Stimulated activated naive CD8-positive, alpha-beta T cell treated with anti-CD3 and anti-CD28 coated beads, Interleukin-15, Interleukin-2, amounts not matched to agents 100 U/mL and 50 U/mL, for 24 hours (primary cell): Measurements from ENCODE around the gene OXSR1.
A peak's percentile ranks its signal among the peaks of the same experiment; 100 is the strongest.
"Not testable (repeated sequence)": the region's sequence is repeated elsewhere in the genome, so short reads cannot be mapped to it uniquely, and the experiment has no call there.

ENCODE experiments used
- ATAC-seq: fragments of 150-1000 bp; cut with Tn5 transposase; one replicate; pipeline ENCODE4 v1.10.0; 2021
- DNase-seq: peaks from one replicate; pipeline ENCODE4 v3.0.0; 2021

The OXSR1 gene

DNA sequence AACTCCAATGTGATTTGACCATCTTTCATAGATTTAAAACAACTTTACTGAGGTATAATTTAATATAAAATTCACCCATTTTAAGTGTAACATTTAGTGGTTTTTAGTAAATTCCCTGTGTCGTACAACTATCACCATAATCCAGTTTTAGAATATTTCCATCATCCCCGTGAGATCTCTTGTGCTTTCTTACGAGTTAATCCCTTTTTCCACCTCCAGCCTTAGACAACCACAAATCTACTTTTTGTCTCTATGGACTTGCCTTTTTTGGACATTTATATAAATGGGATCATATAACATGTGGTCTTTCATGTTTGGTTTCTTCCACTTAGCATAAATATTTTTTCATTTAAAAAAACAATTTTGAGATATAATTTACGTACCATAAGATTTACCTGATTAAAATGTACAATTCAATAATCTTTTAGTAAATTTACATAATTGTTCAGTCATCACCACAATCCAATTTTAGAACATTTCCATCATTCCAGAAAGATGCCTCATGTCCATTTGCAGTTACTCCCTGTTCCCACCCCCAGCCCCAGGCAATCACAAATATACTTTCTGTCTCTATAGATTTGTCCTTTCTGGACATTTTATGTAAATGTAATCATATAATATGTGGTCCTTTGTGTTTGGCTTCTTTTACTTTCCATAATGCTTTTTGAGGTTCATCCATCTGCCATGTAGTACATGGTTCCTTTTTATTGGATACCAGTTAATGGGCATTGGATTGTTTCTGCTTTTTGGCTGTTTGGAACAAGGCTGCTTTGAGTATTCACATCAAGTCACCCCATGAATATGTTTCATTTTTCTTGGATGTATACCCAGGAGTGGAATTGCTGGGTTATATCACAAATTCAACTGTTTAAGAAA lies 3.1 kb downstream of the OXSR1 start:
- DNase-seq (no peak), ATAC-seq (no peak)

DNA sequence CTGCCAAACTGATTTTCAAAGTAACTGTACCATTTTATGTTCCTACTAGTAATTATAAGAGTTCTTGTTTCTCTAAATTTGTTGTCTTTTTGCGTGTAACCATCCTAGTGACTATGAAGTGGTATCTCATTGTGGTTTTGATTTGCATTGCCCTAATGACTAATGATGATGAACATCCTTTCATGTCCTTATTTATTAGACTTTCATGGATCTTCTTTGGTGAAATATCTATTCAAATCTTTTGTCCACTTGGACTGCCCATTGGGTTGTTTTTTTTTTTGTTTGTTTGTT lies 3.6 kb downstream of the OXSR1 start:
- ATAC-seq (no peak), DNase-seq (no peak)

DNA sequence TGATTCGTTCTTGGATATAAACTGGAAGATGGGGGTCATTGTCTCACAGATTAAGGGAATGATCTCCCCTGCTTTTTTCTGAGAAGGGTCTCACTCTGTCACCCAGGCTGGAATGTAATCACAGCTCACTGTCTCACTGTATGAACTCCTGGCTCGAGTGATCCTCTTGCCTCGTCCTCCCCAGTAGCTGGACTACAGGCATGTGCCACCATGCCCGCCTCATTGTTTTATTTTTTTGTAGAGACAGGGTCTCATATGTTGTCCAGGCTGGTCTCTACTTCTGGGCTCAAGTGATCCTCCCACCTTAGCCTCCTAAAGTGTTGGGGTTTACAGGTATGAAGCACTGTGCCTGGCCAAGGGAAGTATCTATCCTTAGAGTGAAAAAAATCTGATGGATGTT lies 5.4 kb downstream of the OXSR1 start:
- ATAC-seq (no peak), DNase-seq (no peak)

DNA sequence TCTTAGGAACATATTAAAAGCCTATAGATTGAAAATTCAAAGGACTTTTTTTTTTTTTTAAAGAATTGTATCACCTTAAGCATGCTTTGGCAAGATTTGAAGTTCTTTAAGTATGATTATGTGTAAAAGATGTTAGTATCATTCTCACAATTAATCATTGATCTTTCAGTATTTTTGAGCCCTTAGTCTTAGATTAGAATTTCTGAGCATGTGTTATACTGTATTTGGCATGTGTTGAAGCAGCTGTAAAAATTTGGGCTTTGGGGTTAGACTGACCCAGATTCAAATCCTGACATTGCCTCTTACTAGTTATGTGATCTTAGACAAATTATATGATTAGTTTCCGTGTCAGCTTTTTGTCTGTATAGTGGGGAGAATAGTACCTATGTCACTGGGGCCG lies 6.3 kb downstream of the OXSR1 start:
- no peak for DNase-seq
- ATAC-seq, result no peak

DNA sequence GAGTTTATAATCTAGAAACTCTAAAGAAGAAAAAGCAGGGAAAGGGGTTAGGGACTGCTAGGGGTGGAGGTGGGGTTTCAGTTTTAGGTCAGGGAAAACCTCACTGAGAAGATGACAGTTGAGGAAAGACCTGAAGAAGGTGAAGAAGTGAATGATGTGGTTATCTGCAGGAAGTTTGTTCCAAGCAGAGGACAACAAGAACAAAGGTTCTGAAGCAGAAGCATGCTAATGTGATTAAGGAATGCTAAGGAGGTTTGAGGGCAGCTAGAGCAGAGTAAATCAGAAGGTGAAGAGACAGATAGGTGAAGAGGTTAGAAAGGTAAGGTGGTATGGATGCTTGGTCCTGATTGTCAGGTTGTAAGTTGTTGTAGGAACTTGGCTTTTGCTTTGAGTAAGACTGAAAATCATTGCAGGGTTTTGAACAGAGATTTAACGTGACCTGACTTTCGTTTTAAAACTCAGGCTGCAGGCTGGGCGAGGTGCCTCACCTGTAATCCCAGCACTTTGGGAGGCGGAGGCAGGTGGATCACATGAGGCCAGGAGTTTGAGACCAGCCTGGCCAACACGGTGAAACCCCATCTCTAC lies 8.6 kb downstream of the OXSR1 start:
- DNase-seq (no peak), ATAC-seq (no peak)

DNA sequence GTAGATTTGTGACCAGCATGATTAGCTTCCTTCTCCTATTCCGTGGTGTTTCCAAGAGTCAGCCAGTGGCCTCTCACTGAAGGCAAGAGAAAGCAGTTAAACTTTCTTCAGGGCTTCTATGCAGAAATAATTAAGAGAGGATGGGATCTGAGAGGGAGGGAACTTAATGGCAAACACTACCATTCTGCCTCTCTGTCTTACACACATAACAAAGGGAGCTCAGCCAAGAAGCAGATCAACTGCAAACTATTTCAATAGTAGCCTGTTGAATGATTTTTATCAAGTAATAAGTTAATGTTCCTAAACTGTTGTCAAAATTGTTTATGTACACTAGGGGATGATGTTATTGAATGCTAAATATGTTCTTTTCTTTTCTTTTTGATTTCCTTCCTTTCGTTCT lies 11.8 kb downstream of the OXSR1 start:
- DNase-seq, result no peak
- ATAC-seq, result no peak

DNA sequence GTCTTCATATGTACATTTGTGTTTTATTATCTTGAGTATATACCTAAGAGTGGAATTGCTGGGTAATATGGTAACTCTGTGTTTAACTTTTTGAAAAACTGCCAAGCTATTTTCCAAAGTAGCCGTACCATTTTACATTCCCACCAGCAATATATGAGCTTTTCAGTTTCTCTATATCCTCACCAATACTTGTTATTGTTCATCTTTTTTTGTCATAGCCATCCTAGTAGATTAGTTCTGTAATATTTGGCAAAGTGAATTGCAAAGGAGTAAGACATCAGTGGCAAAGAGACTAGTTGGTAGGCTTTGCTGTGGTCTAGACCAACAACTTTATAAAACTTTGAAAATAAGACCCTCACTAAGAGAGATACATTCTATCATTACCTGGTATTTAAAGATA lies 21.4 kb downstream of the OXSR1 start:
- no peak for ATAC-seq
- DNase-seq, result no peak

DNA sequence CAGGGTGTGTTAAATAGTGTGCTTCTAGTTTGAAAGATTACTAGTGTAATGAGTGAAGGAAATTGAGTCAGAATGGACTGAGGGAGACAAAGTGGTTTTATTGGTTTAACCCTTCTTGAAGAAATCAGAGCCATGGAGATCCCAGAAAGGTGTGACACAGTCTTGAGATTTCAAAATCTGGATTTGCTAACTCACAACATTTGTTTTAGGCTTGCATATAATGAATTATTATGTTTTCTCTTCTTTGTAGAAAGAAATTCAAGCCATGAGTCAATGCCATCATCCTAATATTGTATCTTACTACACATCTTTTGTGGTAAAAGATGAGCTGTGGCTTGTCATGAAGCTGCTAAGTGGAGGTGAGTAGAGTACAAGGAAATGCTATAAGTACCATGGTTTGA lies 25.1 kb downstream of the OXSR1 start:
- no peak for DNase-seq
- ATAC-seq, result peak; percentile 65

DNA sequence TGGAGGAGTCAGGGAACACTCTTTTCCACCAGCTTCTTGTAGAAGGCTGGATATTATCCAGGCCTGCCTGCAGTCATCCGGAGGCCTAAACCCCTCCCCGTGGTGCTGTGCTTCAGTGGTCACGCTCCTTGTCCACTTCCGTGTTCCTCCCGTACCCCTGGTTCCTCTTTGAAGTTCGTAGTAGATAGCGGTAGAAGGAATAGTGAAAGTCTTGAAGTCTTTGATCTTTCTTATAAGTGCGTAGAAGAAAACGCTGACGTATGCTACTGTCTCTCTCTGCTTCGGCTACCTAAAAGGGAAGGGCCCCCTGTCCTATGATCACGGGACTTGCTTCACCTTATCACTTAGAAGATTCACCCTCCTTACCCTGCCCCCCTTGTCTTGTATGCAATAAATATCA lies 37.6 kb downstream of the OXSR1 start:
- not testable (repeated sequence) for DNase-seq, ATAC-seq

DNA sequence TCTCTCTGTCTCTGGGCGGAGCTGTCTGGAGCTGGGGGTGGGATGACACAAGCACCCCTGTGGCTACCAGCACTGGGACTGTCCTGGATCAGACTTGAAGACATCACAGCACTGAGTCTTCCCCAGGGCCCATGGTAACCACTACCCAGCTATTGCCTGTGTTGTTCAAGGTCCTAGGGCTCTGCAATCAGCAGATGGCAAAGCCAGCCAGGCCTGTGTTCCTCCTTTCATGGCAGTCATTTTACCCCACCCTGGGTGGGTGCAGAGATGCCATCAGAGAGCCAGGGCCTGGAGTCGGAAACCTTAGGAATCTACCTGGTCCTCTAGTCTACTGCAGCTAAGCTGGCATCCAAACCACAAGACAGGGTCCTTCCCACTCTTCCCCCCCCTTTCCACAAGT lies 38.4 kb downstream of the OXSR1 start:
- no peak for ATAC-seq

DNA sequence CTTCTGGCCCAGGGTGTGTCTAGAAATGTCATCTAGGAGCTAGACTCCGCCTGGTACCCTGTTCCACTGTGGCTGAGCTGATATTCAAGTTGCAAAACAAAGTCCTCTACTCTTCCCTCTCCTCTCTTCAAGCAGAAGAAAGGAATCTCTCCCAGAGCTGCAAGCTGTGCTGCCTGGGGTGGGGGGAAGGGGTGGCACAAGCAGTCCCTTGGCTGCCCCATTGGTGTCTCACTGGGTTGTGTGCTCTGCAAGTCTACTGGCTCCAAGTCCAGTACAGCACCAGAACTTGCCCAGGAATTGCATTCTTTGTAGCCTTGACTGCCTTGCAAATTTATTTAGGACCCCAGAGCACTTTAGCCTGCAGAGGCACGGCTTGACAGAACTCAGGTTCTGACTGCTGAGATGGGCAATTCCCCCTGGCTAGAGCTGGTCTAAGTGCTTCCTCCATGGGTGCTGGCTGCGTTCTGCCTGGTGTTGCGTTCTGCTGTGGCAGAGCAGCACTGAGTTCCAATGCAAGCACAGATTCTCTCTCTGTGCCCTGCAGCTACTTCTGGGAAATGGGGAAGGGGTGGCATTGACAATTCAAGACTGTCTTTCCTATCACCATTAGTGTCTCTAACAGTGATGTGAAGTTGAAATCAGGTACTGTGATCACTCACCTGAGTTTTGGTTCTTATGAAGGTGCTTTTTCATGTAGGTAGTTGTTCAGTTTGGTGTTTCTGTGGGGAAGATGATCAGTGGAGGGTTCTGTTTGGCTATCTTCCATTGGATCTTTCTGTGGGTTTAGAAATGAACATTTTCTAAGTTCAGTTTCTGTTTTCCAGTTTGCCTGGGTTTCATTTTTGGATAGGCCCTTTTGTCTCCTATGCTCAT lies 39.5 kb downstream of the OXSR1 start:
- ATAC-seq (peak; percentile 16), DNase-seq (no peak)

More for the DNA sequence above, 38.4 kb downstream of the OXSR1 start:
- no peak for DNase-seq

DNA sequence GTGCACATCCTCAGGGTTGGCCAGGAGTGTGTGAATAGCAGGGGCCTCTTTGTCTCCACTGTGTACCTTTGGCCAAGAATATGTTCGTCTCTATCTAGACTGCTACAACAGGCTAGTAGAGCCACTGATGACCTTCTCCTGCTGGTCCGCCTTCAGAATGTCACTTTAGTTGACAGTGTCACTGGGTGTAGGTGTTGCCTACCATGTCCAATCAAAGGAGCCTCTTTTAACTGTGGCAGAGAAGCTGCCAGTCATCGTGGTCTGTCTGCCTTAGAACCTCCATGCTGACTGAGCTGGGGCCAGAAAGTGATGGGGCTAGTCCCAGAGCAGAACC lies 40.1 kb downstream of the OXSR1 start:
- ATAC-seq (peak; percentile 80), DNase-seq (peak; percentile 30)

DNA sequence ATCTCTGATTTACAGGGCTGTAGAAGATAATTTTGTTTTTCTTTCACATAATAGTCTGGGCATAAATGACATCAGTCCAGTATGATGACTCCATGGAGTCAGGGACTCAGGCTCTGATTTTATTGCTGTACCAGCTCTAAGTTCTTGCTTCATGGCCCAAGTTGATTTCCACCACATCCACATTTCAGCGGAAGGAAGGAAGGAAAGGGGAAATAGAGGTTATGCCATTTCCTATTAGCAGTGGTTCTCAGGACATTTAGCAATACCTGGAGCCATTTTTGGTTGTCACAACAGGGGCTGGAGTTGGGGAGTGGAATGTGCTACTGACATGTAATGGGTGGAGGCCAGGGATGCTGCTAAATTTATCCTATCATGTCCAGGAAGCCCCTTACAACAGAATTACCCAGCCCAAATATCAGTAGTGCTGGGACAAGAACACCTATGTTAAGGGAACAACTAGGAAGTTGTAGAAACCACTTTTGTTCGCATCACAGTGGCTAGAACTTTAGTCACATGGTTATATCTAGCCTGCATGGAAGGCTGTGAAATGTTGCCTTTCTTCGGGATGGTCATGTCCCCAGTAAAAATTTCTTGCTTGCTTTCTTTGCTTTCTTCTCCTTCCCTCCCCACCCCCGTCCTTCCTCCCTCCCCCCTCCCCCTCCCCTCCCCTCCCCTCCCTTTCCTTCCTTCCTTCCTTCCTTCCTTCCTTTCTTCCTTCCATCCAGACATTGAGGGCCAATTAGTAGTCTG lies 42.1 kb downstream of the OXSR1 start:
- no peak for ATAC-seq
- DNase-seq, result no peak

DNA sequence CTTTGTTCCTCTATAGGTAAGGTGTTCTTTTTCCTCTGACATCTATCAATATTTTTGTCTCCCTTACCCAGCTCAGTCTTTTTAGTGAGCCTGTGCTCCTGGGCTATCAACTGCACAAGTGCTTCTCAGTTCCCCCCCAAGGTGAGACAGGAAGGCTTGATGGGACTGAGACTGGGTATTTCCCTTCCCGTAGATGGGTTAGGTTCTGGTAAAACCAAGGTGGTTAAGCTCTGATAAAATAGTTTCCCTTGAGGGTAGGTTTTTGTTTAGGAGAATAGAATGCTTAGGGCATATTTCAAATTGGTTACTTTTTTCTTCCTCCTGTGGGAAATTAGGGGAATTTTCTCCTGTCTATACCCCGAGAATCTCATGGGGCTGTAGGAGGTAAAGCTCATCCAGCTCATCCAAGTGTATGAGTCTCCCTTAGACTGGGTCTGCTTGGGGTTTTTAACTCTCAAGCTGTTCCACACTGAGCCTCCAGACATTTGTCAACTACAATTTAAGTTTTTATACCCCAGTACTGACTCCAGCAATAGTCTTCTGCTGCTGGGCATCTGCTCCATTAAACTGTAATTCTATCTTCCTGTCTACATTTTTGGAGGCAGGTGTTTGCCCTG lies 44.9 kb downstream of the OXSR1 start:
- ATAC-seq (peak; percentile 79), DNase-seq (no peak)

DNA sequence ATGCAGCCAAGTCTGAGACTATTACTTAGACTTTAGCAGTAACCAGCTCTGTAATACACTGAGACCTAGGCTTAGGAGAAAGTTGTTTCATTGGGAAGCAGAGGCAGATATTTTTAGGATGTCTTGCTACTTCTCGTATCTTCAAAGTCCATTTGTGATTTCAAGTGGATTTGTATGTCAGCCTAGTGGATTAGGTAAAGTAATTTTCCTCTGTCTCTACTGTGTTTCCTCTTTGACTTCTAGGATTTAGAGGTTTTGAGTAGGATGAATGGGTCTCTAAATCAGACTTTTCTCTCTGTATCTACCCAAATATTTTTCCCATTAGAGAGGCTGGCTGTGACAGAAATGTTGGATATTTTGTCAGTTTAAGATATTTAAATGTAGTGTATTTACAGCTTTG lies 46.8 kb downstream of the OXSR1 start:
- ATAC-seq (no peak), DNase-seq (no peak)

DNA sequence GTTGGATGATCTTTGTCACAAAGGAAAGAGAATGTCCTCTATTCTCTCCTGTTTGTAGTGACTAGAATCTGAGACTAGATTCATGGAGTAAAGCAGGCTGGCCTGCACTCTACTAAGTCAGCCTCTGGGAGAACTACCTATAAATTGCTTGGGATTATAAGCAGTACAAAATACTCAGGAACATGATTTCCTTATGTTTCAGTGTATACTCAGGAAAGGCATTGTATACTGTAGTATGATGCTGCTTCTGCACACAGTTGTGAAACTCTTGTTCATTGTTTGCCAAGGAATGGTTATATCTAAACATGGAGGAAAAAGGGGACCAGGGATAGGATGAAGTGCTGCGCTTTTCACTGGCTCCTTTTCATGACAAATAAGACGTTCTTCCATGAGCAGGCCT lies 49.2 kb downstream of the OXSR1 start:
- ATAC-seq (no peak), DNase-seq (no peak)

DNA sequence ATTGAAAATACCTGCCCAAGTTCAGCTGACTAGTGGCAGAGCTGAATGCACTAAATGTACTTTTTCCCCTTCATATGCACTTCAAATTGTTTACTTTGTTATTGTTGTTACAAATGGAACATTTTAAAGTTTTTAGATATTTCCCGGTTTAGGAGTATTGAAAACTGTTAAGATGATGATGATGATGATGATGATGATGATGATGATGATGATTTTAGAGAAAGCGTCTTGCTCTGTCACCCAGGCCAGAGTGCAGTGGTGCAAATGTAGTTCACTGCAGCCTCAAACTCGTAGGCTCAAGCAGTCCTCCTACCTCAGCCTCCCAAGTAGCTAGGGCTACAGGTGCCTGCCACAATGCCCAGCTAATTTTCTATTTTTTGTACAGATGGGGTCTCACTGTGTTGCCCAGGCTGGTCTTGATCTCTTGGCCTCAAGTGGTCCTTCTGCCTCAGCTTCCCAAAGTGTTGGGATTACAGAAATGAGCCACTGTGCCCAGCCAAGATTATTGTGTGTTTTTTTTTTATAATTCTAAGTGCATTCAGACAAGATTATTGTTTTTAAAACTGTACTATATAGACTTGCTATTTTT lies 54.4 kb downstream of the OXSR1 start:
- ATAC-seq (no peak), DNase-seq (no peak)

DNA sequence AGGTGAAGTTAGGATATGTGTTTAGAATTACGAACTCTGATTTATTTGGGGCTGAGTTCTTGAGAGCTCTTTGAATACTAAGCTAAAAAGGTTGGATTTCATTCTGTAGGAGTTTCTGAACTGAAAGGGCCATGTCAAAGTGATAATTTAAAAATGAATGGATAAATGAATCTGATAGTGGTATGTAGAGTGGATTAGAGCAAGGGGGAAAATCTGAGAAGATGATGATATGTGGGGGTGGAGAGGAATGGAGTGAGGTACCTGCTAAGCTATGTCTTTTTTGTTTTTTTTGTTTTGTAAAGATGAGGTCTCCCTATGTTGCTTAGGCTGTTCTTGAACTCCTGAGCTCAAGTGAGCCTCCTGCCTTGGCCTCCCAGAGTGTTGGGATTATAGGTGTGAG lies 55.7 kb downstream of the OXSR1 start:
- DNase-seq (no peak), ATAC-seq (no peak)

DNA sequence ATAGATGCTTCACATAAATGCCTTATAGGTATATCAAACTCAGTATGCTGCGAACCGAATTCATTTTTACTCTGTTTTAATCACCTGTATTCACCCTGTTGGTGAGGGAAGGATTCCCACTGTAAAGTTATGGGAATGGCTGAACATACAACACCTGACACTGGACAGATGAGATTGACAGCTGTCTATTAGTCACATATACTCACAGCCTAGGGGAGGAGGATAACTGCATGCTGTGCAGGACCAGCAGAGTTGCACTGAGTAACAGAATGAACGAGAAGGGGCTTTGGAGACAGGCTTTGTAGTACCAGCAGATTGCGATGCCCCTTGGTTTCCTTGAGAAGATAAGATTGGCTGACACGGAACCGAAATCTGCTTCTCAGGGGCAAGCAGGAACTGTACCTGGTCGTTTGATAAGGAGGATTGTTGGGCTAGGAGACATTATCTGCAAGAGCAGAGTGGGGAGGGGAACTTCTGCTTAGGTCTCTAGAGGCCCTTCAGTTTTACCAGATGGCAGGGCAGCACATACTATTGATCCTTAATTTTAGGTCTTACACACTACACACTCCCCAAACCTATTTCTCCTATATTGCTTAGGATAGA lies 56.8 kb downstream of the OXSR1 start:
- ATAC-seq, result no peak
- DNase-seq, result no peak

DNA sequence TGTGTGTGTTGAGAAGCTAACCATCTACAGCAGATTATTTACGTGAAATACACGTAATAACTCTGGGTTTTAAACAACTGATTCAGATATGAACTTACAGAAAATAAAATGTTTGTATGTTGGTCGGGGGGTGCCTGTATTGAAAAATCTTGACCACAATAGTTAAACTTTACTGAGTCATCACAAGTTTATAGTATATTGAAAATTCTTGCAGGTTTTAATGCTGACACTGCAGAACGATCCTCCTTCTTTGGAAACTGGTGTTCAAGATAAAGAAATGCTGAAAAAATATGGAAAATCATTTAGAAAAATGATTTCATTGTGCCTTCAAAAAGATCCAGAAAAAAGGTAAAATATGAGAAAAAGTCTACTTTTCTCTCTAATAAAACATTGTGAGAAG lies 59.0 kb downstream of the OXSR1 start:
- DNase-seq (no peak), ATAC-seq (no peak)

DNA sequence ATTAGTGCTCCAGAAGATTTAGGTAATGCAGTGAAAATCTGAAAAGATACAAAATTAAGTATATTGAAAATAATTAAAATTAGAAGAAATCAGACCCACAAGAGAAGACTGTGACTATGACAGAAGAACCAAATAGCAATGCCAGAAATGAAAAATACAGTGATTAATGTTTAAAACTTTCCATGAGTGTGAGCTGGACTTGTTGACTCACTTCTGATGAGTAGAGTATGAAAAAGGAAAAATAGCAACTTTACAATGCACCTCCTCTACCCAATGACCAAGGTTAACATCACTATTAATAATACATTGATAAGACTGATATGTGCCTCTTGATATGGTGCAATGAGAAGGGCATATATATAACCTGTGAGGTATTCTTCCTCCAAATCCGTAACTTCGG lies 60.9 kb downstream of the OXSR1 start:
- DNase-seq (no peak), ATAC-seq (no peak)
